Neural crest cell (in vitro differentiated cells): ENCODE measurements around the gene AIG1. TPM values are rescaled to one million over a fixed set of nuclear protein-coding genes. Genes with fewer than 3 reads are reported as not detected.

Experiments used
- DNase-seq: peaks from one replicate; pipeline ENCODE4 v3.0.0; 2021; ENCODE audit warnings: low read depth, mixed read lengths, low spot score
- H3K27ac Mint-ChIP-seq: one replicate; pipeline ENCODE4 v1.8.0; 2021; ENCODE audit warnings: mild to moderate bottlenecking, mixed read lengths; ENCODE audit not compliant: unreplicated experiment
- H3K27me3 Mint-ChIP-seq: 2 replicates; pipeline ENCODE4 v1.8.0; 2021; ENCODE audit warnings: low read depth, mild to moderate bottlenecking, mixed read lengths
- H3K36me3 Mint-ChIP-seq: 2 replicates; pipeline ENCODE4 v1.8.0; 2021; ENCODE audit warnings: low read depth, mild to moderate bottlenecking, mixed read lengths
- H3K4me1 Mint-ChIP-seq: 2 replicates; pipeline ENCODE4 v1.8.0; 2021; ENCODE audit warnings: mixed read lengths
- H3K4me3 Mint-ChIP-seq: one replicate; pipeline ENCODE4 v1.8.0; 2021; ENCODE audit warnings: mild to moderate bottlenecking, mixed read lengths
- H3K9me3 Mint-ChIP-seq: 2 replicates; pipeline ENCODE4 v1.8.0; 2021; ENCODE audit warnings: mixed read lengths
- CTCF ChIP-seq: fragments of 200-600 bp; sonication (generic); conservative IDR thresholded peaks from 2 replicates; pipeline ENCODE4 v1.5.0; 2021; ENCODE audit warnings: antibody characterized with exemption, mild to moderate bottlenecking
- total RNA-seq: library from RNA; stranded (reverse); gene quantifications from 2 replicates; pipeline ENCODE4 v1.2.1, GENCODE V29; 2021

AIG1 gene
- total RNA-seq, 1 donor from 2014 or later, result 22.9 TPM

- no peak for TF ChIP-seq CTCF
- no peak for DNase-seq
- Mint-ChIP-seq H3K27ac (no peak overlapping the region), H3K27me3 (no peaks in the 10 kb centered on the region), H3K36me3 (no peaks in the 10 kb centered on the region), H3K4me3 (no peak overlapping the region), H3K9me3 (no peaks in the 10 kb centered on the region), H3K4me1 (no peaks in the 10 kb centered on the region)
Measured at GRCh38 chr6:143149771-143150170, 89.1 kb downstream of the AIG1 start.

GRCh38 chr6:143150281-143150680, 89.6 kb downstream of the AIG1 start:
- H3K36me3 Mint-ChIP-seq, result no peaks in the 10 kb centered on the region

GRCh38 chr6:143151381-143151780, 90.7 kb downstream of the AIG1 start:
- Mint-ChIP-seq H3K4me3 (no peak overlapping the region), H3K36me3 (no peaks in the 10 kb centered on the region), H3K27ac (no peak overlapping the region), H3K4me1 (no peaks in the 10 kb centered on the region), H3K9me3 (peaks cover 5% of the 10 kb centered on the region), H3K27me3 (no peaks in the 10 kb centered on the region)
- TF ChIP-seq CTCF, result no peak
- DNase-seq, result no peak

More at GRCh38 chr6:143150281-143150680, 89.6 kb downstream of the AIG1 start:
- Mint-ChIP-seq H3K4me1 (no peaks in the 10 kb centered on the region), H3K27ac (no peak overlapping the region), H3K9me3 (peaks cover 2% of the 10 kb centered on the region), H3K4me3 (no peak overlapping the region), H3K27me3 (no peaks in the 10 kb centered on the region)
- DNase-seq, result no peak
- no peak for TF ChIP-seq CTCF

GRCh38 chr6:143155681-143156080, 95.0 kb downstream of the AIG1 start:
- Mint-ChIP-seq H3K27me3 (no peaks in the 10 kb centered on the region), H3K27ac (no peak overlapping the region), H3K4me3 (no peak overlapping the region), H3K4me1 (peaks cover 15% of the 10 kb centered on the region), H3K36me3 (peaks cover 2% of the 10 kb centered on the region), H3K9me3 (peaks cover 5% of the 10 kb centered on the region)
- no peak for TF ChIP-seq CTCF
- no peak for DNase-seq

- no peak for TF ChIP-seq CTCF
Measured at GRCh38 chr6:143157131-143157530, 96.4 kb downstream of the AIG1 start.

GRCh38 chr6:143158113-143158581, 97.5 kb downstream of the AIG1 start:
- no peaks in the 10 kb centered on the region for H3K27me3 Mint-ChIP-seq
- H3K4me3 Mint-ChIP-seq, result no peak overlapping the region
- no peak overlapping the region for H3K27ac Mint-ChIP-seq
- peaks cover 15% of the 10 kb centered on the region for H3K4me1 Mint-ChIP-seq
- TF ChIP-seq CTCF, result no peak
- peaks cover 5% of the 10 kb centered on the region for H3K9me3 Mint-ChIP-seq
- peaks cover 2% of the 10 kb centered on the region for H3K36me3 Mint-ChIP-seq
- DNase-seq, result no peak

More at GRCh38 chr6:143157131-143157530, 96.4 kb downstream of the AIG1 start:
- Mint-ChIP-seq H3K4me3 (no peak overlapping the region), H3K27ac (no peak overlapping the region), H3K27me3 (no peaks in the 10 kb centered on the region), H3K4me1 (peaks cover 15% of the 10 kb centered on the region), H3K36me3 (peaks cover 2% of the 10 kb centered on the region), H3K9me3 (peaks cover 5% of the 10 kb centered on the region)
- no peak for DNase-seq
